HCT116 (cell line): Measurements from ENCODE around the gene HS6ST1. TPM values are rescaled to one million over a fixed set of nuclear protein-coding genes. Genes with fewer than 3 reads are reported as not detected.

Source experiments
- ATAC-seq: fragments of 200-7000 bp; cut with Tn5 transposase; 2 replicates; pipeline ENCODE4 v1.9.1; 2020; ENCODE audit warnings: mild to moderate bottlenecking, moderate library complexity
- BruUV-seq: library from RNA; stranded (reverse); fragments of 400-500 nt; replicated peaks from 2 replicates; lab custom pipeline; 2021; lab: Mats Ljungman, UMichigan
- CTCF ChIA-PET: fragments of 300-600 bp; sonication (Branson Sonifier 250); formaldehyde crosslinking; loops from one replicate; lab custom pipeline; 2021; ENCODE audit warnings: antibody characterized with exemption; lab: Charles Lee
- POLR2A ChIA-PET: fragments of 300-600, 350-600 bp; sonication (Branson Sonifier 250); formaldehyde crosslinking; loops from one replicate; lab custom pipeline; 2021; ENCODE audit warnings: antibody characterized with exemption; lab: Charles Lee
- RAD21 ChIA-PET, 2 experiments: fragments of 300-600 bp; sonication (Branson Sonifier 250); formaldehyde crosslinking; loops; one replicate each; lab custom pipeline; 2023; ENCODE audit warnings: low total read pairs in 2 of 2; ENCODE audit not compliant: uncharacterized antibody in 2 of 2, unreplicated experiment in 2 of 2, low non-redundant PET in 1 of 2; lab: Charles Lee
- DNase-seq: peaks from one replicate; pipeline ENCODE4 v3.0.0-alpha.2; 2010; ENCODE audit warnings: low read depth, low spot score
- H2AFZ ChIP-seq: fragments of 200-600 bp; shearing (Covaris generic), sonication (generic); 2 replicates; pipeline ENCODE4 v1.6.1; 2017; ENCODE audit warnings: low read depth, mixed run types, mixed read lengths, antibody characterized with exemption, low read length; ENCODE audit not compliant: poor library complexity, severe bottlenecking
- H3K27ac ChIP-seq: 2 replicates; pipeline ENCODE4 v1.5.1; 2012; ENCODE audit warnings: low read depth, low read length
- H3K27me3 ChIP-seq: fragments of 200-600 bp; sonication (generic); 2 replicates; pipeline ENCODE4 v1.6.1; 2016; ENCODE audit warnings: mixed run types, low read length, mixed read lengths; ENCODE audit not compliant: insufficient read depth
- H3K36me3 ChIP-seq, 2 experiments: fragments of 200-500 bp in 1 of 2; fragments of 200-600 bp in 1 of 2; sonication (Bioruptor generic) in 1 of 2; sonication (generic) in 1 of 2; 2 replicates each; pipeline versions ENCODE4 v1.5.1 to v1.6.1; 2014 to 2016; ENCODE audit warnings: low read length in 2 of 2, inconsistent platforms in 1 of 2, mixed read lengths in 1 of 2, mixed run types in 1 of 2; ENCODE audit not compliant: insufficient read depth in 2 of 2, control insufficient read depth in 1 of 2
- H3K4me1 ChIP-seq, 2 experiments: fragments of 200-600 bp in 1 of 2; sonication (generic) in 1 of 2; 2 replicates each; pipeline versions ENCODE4 v1.5.1 to v1.6.1; 2012 to 2017; ENCODE audit warnings: low read length in 2 of 2, inconsistent platforms in 1 of 2, mild to moderate bottlenecking in 1 of 2, mixed read lengths in 1 of 2, mixed run types in 1 of 2, moderate library complexity in 1 of 2; ENCODE audit not compliant: insufficient read depth in 2 of 2, control insufficient read depth in 1 of 2
- H3K4me2 ChIP-seq: fragments of 200-600 bp; sonication (generic); 2 replicates; pipeline ENCODE4 v1.6.1; 2017; ENCODE audit warnings: mixed run types, low read length, mixed read lengths
- H3K4me3 ChIP-seq, 2 experiments: fragments of 200-600 bp in 1 of 2; sonication (generic) in 1 of 2; replicated peaks in 1 of 2; 2 replicates each; pipeline ENCODE4 v1.5.1; 2011 to 2016; ENCODE audit warnings: low read length in 2 of 2, control low read depth in 1 of 2, low read depth in 1 of 2, mild to moderate bottlenecking in 1 of 2, mixed read lengths in 1 of 2, mixed run types in 1 of 2
- H3K79me2 ChIP-seq: fragments of 200-600 bp; sonication (generic); 2 replicates; pipeline ENCODE4 v1.6.1; 2017; ENCODE audit warnings: mild to moderate bottlenecking, mixed run types, low read length, moderate library complexity, mixed read lengths; ENCODE audit not compliant: insufficient read depth
- H3K9ac ChIP-seq: fragments of 200-600 bp; sonication (generic); 2 replicates; pipeline ENCODE4 v1.6.1; 2016; ENCODE audit warnings: low read length, mixed read lengths
- H3K9me2 ChIP-seq: fragments of 200-600 bp; sonication (generic), shearing (Covaris generic); 2 replicates; pipeline ENCODE4 v1.6.1; 2017; ENCODE audit warnings: mixed run types, mild to moderate bottlenecking, moderate library complexity; ENCODE audit not compliant: insufficient read depth
- H3K9me3 ChIP-seq, 2 experiments: fragments of 200-500 bp in 1 of 2; fragments of 200-600 bp in 1 of 2; sonication (Bioruptor generic) in 1 of 2; sonication (generic) in 1 of 2; 2 replicates each; pipeline ENCODE4 v1.6.1; 2014 to 2017; ENCODE audit warnings: low read length in 2 of 2, mixed read lengths in 2 of 2, inconsistent platforms in 1 of 2, low read depth in 1 of 2, mild to moderate bottlenecking in 1 of 2, mixed run types in 1 of 2, moderate library complexity in 1 of 2; ENCODE audit not compliant: control insufficient read depth in 1 of 2, insufficient read depth in 1 of 2
- H4K20me1 ChIP-seq: fragments of 200-600 bp; sonication (generic), shearing (Covaris generic); 2 replicates; pipeline ENCODE4 v1.6.1; 2017; ENCODE audit warnings: mixed run types, mild to moderate bottlenecking, moderate library complexity; ENCODE audit not compliant: insufficient read depth
- ATF3 ChIP-seq: IDR thresholded peaks from 2 replicates; pipeline ENCODE4 v1.6.1; 2012
- CBX3 ChIP-seq: IDR thresholded peaks from 2 replicates; pipeline ENCODE4 v1.6.1; 2012; ENCODE audit warnings: low read depth
- ELF1 ChIP-seq: IDR thresholded peaks from 2 replicates; pipeline ENCODE4 v1.6.1; 2012; ENCODE audit warnings: low read depth, borderline replicate concordance
- FOSL1 ChIP-seq: IDR thresholded peaks from 2 replicates; pipeline ENCODE4 v1.6.1; 2012; ENCODE audit warnings: low read depth
- MAX ChIP-seq: IDR thresholded peaks from 2 replicates; pipeline ENCODE4 v1.6.1; 2012
- POLR2A ChIP-seq: IDR thresholded peaks from 2 replicates; pipeline ENCODE4 v1.7.0; 2011; ENCODE audit warnings: borderline replicate concordance; ENCODE audit not compliant: insufficient read depth, insufficient read length; ENCODE audit errors: extremely low read depth
- POLR2AphosphoS5 ChIP-seq: IDR thresholded peaks from 2 replicates; pipeline ENCODE4 v1.6.1; 2011; ENCODE audit warnings: mild to moderate bottlenecking, low read depth, low read length, moderate library complexity
- RAD21 ChIP-seq: IDR thresholded peaks from 2 replicates; pipeline ENCODE4 v1.6.1; 2012; ENCODE audit warnings: low read depth, mild to moderate bottlenecking
- SIN3A ChIP-seq: IDR thresholded peaks from 2 replicates; pipeline ENCODE4 v1.6.1; 2012; ENCODE audit warnings: low read depth
- SP1 ChIP-seq: IDR thresholded peaks from 2 replicates; pipeline ENCODE4 v1.6.1; 2012; ENCODE audit warnings: low read depth
- ZBTB33 ChIP-seq: IDR thresholded peaks from 2 replicates; pipeline ENCODE4 v1.6.1; 2011; ENCODE audit warnings: mild to moderate bottlenecking, low read length, moderate library complexity; ENCODE audit not compliant: insufficient replicate concordance; ENCODE audit errors: extremely low read depth
- ZFX ChIP-seq: fragments of 450-650 bp; IDR thresholded peaks from 2 replicates; pipeline ENCODE4 v1.6.1; 2017
- intact Hi-C: fragments of 100-400 bp; cut with micrococcal nuclease; formaldehyde crosslinking; loops from 2 replicates; pipeline ENCODE4 v1.10.0; 2022
- total RNA-seq: library from RNA; stranded (reverse); gene quantifications from one replicate; pipeline ENCODE4 v1.2.1, GENCODE V29; 2021; ENCODE audit not compliant: unreplicated experiment
- TF ChIP-seq, protein P1 (sequence below): IDR thresholded peaks from 2 replicates; pipeline ENCODE4 v1.6.1; 2012; ENCODE audit warnings: low read depth

Gene HS6ST1
- total RNA-seq, 1 experiment from 2014 or later: 35.0 TPM

DNA sequence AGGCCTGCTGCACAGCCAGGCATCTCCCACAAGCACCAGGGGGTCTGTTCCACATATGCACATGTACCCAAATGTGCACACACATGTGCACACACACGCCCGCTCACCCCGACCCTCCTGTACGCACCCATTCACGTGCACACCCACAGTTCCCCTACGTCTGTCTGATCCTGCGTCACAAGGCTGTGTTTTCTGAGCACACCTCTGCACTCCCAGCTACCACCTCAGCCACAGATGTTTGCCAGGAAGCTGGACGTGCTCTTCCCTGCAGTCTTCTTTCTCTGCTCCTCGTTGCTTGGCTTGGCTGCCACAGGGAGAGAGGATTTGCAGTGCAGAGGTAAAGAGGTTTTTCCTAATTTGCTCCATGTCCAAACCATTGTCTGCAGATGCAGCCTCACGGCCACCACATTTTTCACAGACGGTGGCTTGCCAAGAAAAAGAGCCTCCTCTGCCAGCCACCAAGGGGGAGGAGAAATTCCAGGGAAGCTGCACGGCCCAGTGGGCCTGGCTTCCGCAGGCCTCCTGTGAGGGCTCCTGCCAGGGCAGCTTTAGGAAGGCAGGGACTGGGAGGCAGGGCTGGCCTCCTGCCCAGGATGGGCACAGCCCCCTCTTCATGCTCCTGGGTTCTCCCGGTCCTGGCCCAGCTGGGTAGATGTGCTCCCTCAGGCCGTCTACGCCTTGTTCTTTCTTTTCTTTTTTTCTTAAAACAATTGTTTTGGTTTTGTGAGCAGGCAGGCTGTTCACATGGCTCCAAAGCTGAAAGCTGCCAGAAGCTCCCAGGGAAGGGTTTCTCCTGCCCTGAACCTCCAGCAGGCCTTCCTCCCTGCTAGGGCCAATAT, 29.3 kb upstream of the HS6ST1 start:
- no peaks in the 10 kb centered on the region for H4K20me1 ChIP-seq
- H3K4me1 ChIP-seq: no peaks in the 10 kb centered on the region
- ChIA-PET POLR2A (no interaction called here), RAD21 (no interaction called here), CTCF (no interaction called here)
- ATAC-seq (no peak), DNase-seq (no peak)
- H3K36me3 ChIP-seq: no peaks in the 10 kb centered on the region
- H3K4me3 ChIP-seq: no peak overlapping the region
- intact Hi-C loops: no loop called here
- H3K27ac ChIP-seq: no peak overlapping the region
- H2AFZ ChIP-seq: no peak overlapping the region
- no peaks in the 10 kb centered on the region for H3K79me2 ChIP-seq
- BruUV-seq: no TSS peak
- H3K27me3 ChIP-seq: no peaks in the 10 kb centered on the region
- H3K9me3 ChIP-seq: peaks cover 3% of the 10 kb centered on the region in 2 experiments; a peak in 1 of 4 replicates
- TF ChIP-seq CBX3 (no peak), ATF3 (no peak), ELF1 (no peak), POLR2A (no peak), ZFX (no peak), ZBTB33 (no peak), MAX (no peak), POLR2AphosphoS5 (no peak), SP1 (no peak), FOSL1 (no peak), RAD21 (no peak), SIN3A (no peak)
- TF ChIP-seq, protein P1, sequence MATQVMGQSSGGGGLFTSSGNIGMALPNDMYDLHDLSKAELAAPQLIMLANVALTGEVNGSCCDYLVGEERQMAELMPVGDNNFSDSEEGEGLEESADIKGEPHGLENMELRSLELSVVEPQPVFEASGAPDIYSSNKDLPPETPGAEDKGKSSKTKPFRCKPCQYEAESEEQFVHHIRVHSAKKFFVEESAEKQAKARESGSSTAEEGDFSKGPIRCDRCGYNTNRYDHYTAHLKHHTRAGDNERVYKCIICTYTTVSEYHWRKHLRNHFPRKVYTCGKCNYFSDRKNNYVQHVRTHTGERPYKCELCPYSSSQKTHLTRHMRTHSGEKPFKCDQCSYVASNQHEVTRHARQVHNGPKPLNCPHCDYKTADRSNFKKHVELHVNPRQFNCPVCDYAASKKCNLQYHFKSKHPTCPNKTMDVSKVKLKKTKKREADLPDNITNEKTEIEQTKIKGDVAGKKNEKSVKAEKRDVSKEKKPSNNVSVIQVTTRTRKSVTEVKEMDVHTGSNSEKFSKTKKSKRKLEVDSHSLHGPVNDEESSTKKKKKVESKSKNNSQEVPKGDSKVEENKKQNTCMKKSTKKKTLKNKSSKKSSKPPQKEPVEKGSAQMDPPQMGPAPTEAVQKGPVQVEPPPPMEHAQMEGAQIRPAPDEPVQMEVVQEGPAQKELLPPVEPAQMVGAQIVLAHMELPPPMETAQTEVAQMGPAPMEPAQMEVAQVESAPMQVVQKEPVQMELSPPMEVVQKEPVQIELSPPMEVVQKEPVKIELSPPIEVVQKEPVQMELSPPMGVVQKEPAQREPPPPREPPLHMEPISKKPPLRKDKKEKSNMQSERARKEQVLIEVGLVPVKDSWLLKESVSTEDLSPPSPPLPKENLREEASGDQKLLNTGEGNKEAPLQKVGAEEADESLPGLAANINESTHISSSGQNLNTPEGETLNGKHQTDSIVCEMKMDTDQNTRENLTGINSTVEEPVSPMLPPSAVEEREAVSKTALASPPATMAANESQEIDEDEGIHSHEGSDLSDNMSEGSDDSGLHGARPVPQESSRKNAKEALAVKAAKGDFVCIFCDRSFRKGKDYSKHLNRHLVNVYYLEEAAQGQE: no peak
- no peak overlapping the region for H3K4me2 ChIP-seq
- no peaks in the 10 kb centered on the region for H3K9me2 ChIP-seq
- no peak overlapping the region for H3K9ac ChIP-seq
